Esophagus muscularis mucosa (tissue), 4 donors: ENCODE data around the gene EFCAB3.

Experiments
- EP300 ChIP-seq: sonication (generic); formaldehyde crosslinking; IDR thresholded peaks from one replicate; pipeline ENCODE4 v1.6.1; 2017; ENCODE audit warnings: antibody characterized with exemption
- POLR2A ChIP-seq: fragments of 450-650 bp; IDR thresholded peaks from one replicate; pipeline ENCODE4 v1.6.1; 2017; ENCODE audit warnings: antibody characterized with exemption, moderate library complexity, mild to moderate bottlenecking, low read depth
- POLR2AphosphoS5 ChIP-seq, 2 donors: sonication (generic); formaldehyde crosslinking; IDR thresholded peaks; one replicate each; pipeline ENCODE4 v1.6.1; 2017; ENCODE audit warnings: antibody characterized with exemption in 2 of 2
- TF ChIP-seq, protein P1 (sequence below), 3 experiments: fragments of 200-600 bp in 2 of 3; fragments of 450-650 bp in 1 of 3; sonication (generic) in 2 of 3; IDR thresholded peaks; one replicate each; pipeline ENCODE4 v1.5.1; 2017 to 2019; ENCODE audit warnings: antibody characterized with exemption in 3 of 3, mild to moderate bottlenecking in 2 of 3, moderate library complexity in 1 of 3

DNA sequence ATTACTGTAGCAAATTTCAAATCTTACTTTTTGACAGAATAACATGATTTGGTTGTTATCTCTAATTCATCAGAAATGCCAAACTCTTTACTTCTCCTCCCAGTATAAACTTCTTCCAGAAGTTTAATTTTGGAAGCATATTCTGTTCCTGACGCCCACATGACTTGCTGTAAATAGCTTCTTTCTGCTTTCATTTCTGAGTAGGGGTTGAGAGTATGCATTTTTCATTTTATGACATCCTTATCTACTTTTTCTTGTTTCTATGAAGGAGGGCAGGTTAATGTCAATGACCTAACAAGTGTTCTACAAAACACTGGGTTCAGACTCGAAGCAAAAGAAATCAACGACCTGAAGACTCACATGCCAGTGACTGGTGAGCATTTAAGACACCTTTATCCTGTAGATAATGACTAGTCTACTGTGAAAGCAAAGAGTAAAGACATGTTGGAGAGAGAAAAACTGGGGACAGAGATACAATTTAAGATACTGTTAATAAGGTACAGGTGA is 36.5 kb upstream of the EFCAB3 start:
- TF ChIP-seq EP300 = no peak
- TF ChIP-seq, protein P1, sequence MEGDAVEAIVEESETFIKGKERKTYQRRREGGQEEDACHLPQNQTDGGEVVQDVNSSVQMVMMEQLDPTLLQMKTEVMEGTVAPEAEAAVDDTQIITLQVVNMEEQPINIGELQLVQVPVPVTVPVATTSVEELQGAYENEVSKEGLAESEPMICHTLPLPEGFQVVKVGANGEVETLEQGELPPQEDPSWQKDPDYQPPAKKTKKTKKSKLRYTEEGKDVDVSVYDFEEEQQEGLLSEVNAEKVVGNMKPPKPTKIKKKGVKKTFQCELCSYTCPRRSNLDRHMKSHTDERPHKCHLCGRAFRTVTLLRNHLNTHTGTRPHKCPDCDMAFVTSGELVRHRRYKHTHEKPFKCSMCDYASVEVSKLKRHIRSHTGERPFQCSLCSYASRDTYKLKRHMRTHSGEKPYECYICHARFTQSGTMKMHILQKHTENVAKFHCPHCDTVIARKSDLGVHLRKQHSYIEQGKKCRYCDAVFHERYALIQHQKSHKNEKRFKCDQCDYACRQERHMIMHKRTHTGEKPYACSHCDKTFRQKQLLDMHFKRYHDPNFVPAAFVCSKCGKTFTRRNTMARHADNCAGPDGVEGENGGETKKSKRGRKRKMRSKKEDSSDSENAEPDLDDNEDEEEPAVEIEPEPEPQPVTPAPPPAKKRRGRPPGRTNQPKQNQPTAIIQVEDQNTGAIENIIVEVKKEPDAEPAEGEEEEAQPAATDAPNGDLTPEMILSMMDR (IDR thresholded peaks at IDR 0.05) = no peak
- no peak for TF ChIP-seq POLR2A
- TF ChIP-seq POLR2AphosphoS5 (IDR thresholded peaks at IDR 0.05) = no peak
